ENCODE measurements around the gene CTNNA2. TPM values are rescaled to one million over a fixed set of nuclear protein-coding genes. Genes with fewer than 3 reads are reported as not detected.

CTNNA2 gene
- total and polyA plus RNA-seq, 2 of the 8 experiments (the other 6 are each of a cell fraction or from before 2014, with no cell fraction given) = 3.9 to 9.0 TPM

DNA sequence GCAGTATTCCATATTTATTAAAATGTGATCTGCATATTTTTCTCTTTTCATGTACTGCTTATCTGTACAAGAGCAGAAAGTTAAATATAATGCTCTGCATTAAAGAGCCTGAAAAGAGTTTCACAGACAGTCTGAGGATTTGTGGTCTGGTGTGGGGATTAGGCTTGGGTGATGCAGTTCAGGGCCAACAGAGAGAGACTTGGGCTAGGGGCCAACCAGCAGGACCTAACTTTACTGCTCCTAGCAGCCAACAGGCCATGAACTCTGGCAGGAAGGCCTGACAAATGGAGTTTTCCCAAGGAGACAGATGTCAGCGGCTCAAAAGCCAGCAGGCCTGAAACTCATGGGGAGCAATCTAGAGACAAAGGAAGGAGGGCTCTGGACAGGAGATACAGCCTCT is 622.1 kb downstream of the CTNNA2 start:
- Histone ChIP-seq H3K36me3 (ENCODE audit: control insufficient read depth in 2 of 4, insufficient read depth in 4 of 4, low read length in 3 of 4) (no peaks in the 10 kb centered on the region; a peak in 1 of 8 replicates), H3K9ac (replicated peaks in 1 of 4; ENCODE audit: extremely low read depth in 1 of 4, low read depth in 3 of 4, low read length in 3 of 4) (no peak overlapping the region), H3K56ac (replicated peaks; ENCODE audit: insufficient read length, low read depth, low read length) (no peak overlapping the region), H4K8ac (ENCODE audit: extremely low read depth, insufficient read depth, low read length) (no peak overlapping the region), H3K14ac (ENCODE audit: insufficient read length) (no peak overlapping the region), H3K23ac (ENCODE audit: insufficient read length) (no peak overlapping the region), H4K91ac (replicated peaks; ENCODE audit: insufficient read length, low read length) (no peak overlapping the region), H3K23me2 (ENCODE audit: low read depth, low read length) (no peaks in the 10 kb centered on the region), H2BK120ac (replicated peaks; ENCODE audit: low read depth, low read length) (no peak overlapping the region), H2AK5ac (ENCODE audit: low read depth, low read length) (no peak overlapping the region), H3K4me3 (ENCODE audit: extremely low read depth in 1 of 4, insufficient read depth in 2 of 4, low read depth in 3 of 4, low read length in 4 of 4) (no peak overlapping the region), H3K9me3 (ENCODE audit: insufficient read depth in 2 of 2, low read depth in 1 of 2, low read length in 1 of 2) (no peaks in the 10 kb centered on the region; a peak in 1 of 4 replicates), H3K79me1 (ENCODE audit: low read depth, low read length) (no peaks in the 10 kb centered on the region), H3K27me3 (replicated peaks in 1 of 4; ENCODE audit: control insufficient read depth in 3 of 4, extremely low read depth in 1 of 4, insufficient read depth in 3 of 4, low read length in 3 of 4) (no peaks in the 10 kb centered on the region), H3K4me1 (replicated peaks in 1 of 4; ENCODE audit: control insufficient read depth in 3 of 4, insufficient read depth in 4 of 4, low read length in 3 of 4) (peaks cover 0 to 3% (median 0%) of the 10 kb centered on the region in 4 experiments; a peak in 1 of 7 replicates), H2BK12ac (ENCODE audit: low read depth, low read length) (no peak overlapping the region), H3K4ac (replicated peaks; ENCODE audit: insufficient read length, low read depth, low read length) (no peak overlapping the region), H2BK15ac (ENCODE audit: low read length) (no peak overlapping the region), H3K4me2 (ENCODE audit: insufficient read depth in 1 of 2, low read depth in 2 of 2, low read length in 2 of 2) (no peak overlapping the region), H2BK5ac (ENCODE audit: low read depth, low read length) (no peak overlapping the region), H2BK20ac (ENCODE audit: low read length) (no peak overlapping the region), H3K79me2 (ENCODE audit: control insufficient read depth in 1 of 2, insufficient read depth in 2 of 2, low read length in 2 of 2) (no peaks in the 10 kb centered on the region), H4K5ac (ENCODE audit: insufficient read length, low read depth, low read length) (no peak overlapping the region), H3K27ac (ENCODE audit: low read depth, low read length) (no peak overlapping the region), H4K20me1 (replicated peaks in 1 of 2; ENCODE audit: control insufficient read depth in 1 of 2, insufficient read depth in 2 of 2, low read length in 2 of 2) (no peaks in the 10 kb centered on the region), H3K18ac (ENCODE audit: extremely low read depth, low read length) (no peak overlapping the region), H2AFZ (ENCODE audit: low read length) (no peak overlapping the region)
- TF ChIP-seq TAF1 (IDR thresholded peaks at IDR 0.05; ENCODE audit: low read depth, low read length) (no peak), BCL11A (IDR thresholded peaks at IDR 0.05; ENCODE audit: low read depth in 2 of 2, low read length in 2 of 2) (no peak), KDM1A (IDR thresholded peaks at IDR 0.05; ENCODE audit: borderline replicate concordance, low read length) (no peak), EZH2 (IDR thresholded peaks at IDR 0.05; ENCODE audit: low read depth, low read length, severe bottlenecking) (no peak), SP4 (IDR thresholded peaks at IDR 0.05; ENCODE audit: low read length) (no peak), ASH2L (IDR thresholded peaks at IDR 0.05; ENCODE audit: low read length) (no peak), SUZ12 (IDR thresholded peaks at IDR 0.05; ENCODE audit: low read length) (no peak)
- DNase-seq (ENCODE audit: low read depth in 1 of 2, low spot score in 2 of 2) (no peak), FAIRE-seq (no peak)
- ChIA-PET POLR2A (ENCODE audit: partially characterized antibody) (no interaction called here), CTCF (ENCODE audit: partially characterized antibody) (no interaction called here)
- 90% methylated on average over 1 of the region's 1 CpG; no CpG with 5 or more reads in 1 of the 2 experiments for WGBS, 2 experiments (ENCODE audit: extremely low coverage in 1 of 2, insufficient coverage in 1 of 2, insufficient read length in 1 of 2, insufficient replicate concordance in 2 of 2, low coverage in 1 of 2, low lambda C conversion rate in 2 of 2, missing lambda C conversion rate in 1 of 2)

All from H1 (cell line).